GM18517 (cell line): ENCODE data around the gene EP400.
"Not testable (repeated sequence)": the region's sequence is repeated elsewhere in the genome, so short reads cannot be mapped to it uniquely, and the experiment has no call there.

ENCODE experiments used
- ATAC-seq: cut with Tn5 transposase; IDR thresholded peaks from one replicate; pipeline ENCODE4 v1.9.1; 2021; ENCODE audit warnings: mild to moderate bottlenecking, moderate library complexity; ENCODE audit not compliant: unreplicated experiment

Gene EP400

DNA sequence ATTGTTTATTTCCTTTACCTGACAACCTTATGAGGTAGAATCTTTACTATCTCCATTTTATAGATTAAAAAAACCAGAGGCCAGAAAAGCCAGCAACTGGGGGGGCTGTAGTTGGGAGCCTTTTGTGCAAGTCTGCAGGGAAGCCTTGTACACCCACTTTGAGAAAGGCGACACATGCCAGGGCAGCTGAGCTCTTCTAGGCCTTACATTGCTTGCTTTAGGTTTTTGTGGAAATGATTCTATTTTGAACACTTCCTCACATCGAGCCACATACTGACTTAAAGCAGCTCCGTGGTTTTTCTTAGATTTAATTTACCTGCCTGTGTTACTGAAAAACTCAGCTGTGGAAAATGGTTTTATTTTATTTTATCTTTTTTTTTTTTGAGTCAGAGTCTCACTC, 34.6 kb downstream of the EP400 start:
- ATAC-seq, result no peak

DNA sequence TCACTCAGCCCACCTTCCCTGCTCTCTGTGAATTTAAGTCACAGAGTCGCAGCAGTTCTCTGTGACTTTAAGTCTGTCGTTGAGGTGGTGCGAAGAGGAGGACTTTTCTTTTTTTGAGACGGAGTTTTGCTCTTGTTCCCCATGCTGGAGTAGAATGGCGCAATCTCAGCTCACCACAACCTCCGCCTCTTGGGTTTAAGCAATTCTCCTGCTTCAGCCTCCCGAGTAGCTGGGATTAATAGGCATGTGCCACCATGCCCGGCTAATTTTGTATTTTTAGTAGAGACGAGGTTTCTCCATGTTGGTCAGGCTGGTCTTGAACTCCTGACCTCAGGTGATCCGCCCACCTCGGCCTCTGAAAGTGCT, 35.8 kb downstream of the EP400 start:
- not testable (repeated sequence) for ATAC-seq

DNA sequence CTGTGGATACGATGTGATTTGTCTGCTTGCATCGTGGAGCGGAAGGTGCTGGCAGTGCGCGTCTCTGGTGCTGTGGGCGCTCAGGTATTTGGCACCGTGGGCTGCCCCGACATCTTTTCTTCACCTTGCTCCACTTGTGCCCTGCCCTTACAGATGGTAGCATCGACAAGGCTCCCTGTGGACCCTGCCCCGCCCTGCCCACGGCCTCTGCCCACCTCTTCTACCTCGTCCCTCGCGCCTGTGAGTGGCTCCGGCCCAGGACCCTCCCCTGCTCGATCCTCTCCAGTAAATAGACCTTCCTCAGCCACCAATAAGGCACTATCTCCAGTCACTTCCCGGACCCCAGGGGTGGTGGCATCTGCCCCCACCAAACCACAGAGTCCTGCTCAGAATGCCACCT, 36.6 kb downstream of the EP400 start:
- no peak for ATAC-seq

DNA sequence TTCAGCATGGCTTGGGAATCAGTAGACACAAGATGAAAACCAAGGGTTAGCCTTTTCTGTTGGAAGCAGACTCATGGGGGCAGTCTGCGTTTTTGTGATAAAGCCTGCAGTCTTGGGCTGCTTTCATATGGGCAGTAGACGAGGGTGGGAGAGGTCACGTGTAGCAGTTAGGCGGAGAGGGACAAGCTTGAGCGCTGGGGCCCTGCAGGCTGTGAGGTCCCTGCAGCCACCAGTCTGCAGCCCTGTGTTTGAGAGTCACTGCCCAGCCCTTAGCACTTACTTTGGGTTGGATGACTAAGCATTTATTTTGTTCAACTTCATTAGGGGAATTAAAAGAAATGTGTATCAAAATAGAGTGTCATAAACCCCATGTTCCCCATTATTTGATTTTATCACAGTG, 37.2 kb downstream of the EP400 start:
- no peak for ATAC-seq

DNA sequence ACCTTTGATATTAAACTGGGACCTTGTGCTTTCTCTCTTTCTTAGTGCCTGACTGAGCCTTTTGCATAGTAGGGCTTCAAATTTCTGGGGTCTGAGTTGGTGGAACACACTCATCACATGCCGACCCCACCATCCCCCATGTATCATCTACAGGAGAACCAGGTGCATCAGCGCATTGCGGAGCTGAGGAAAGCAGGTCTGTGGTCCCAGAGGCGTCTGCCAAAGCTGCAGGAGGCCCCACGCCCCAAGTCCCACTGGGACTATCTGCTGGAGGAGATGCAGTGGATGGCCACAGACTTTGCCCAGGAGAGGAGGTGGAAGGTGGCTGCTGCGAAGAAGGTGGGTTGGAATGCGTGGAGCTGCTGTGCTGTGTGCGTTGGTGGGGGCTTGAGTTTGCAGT, 37.8 kb downstream of the EP400 start:
- no peak for ATAC-seq

DNA sequence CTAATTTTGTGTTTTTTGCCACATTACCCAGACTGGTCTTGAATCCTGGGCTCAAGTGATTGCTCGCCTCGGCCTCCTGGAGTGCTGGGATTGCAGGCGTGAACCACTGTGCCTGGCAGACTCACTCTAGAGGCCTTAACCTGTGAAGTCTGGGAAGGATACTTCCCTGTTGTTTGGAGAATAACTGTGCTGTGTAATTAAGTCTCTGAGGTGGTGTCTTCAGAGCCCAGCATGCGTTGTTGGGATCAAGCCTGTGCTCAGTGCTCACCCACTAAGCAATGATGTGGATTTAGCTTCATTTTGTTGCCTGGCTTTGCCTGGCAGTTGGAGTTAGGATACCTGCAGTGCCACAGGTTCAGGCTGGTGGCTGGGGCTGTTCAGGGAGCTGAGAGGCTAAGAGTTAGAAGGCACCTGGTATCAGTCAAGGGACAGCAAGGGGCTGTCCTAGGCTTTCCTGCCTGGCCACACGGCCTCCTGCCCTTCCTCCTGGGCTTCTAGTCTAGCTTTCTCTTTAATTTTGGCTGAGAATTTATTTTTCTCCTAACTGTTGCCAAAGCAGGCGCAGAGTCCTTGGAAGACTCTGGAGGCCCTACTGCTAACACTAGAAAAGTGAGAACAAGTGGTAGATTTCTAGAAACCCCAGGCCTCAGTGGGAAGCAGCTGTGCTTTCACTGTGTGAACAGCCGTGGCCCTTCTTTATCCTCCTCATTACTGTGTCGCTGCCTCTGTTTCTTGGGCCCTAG, 38.5 kb downstream of the EP400 start:
- ATAC-seq, result no peak

DNA sequence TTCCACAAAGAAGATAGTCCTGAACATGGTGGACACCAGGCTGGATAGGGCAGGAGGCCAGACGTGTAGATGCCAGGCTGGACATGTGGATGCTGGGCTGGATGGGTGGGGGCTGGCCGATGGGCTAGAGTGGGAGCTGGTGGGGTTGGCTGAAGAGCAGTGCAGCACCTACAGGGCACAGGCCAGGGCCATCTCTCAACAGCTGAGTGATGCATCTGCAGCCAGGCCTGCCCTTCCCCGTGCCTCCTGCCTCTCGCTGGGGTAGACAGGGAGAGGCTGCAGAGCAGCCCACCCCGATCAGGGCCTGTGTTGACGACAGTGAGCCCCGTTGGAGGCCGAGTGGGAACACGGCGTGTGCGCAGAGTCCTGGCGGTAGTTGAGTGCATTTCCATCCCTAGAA, 39.3 kb downstream of the EP400 start:
- no peak for ATAC-seq

DNA sequence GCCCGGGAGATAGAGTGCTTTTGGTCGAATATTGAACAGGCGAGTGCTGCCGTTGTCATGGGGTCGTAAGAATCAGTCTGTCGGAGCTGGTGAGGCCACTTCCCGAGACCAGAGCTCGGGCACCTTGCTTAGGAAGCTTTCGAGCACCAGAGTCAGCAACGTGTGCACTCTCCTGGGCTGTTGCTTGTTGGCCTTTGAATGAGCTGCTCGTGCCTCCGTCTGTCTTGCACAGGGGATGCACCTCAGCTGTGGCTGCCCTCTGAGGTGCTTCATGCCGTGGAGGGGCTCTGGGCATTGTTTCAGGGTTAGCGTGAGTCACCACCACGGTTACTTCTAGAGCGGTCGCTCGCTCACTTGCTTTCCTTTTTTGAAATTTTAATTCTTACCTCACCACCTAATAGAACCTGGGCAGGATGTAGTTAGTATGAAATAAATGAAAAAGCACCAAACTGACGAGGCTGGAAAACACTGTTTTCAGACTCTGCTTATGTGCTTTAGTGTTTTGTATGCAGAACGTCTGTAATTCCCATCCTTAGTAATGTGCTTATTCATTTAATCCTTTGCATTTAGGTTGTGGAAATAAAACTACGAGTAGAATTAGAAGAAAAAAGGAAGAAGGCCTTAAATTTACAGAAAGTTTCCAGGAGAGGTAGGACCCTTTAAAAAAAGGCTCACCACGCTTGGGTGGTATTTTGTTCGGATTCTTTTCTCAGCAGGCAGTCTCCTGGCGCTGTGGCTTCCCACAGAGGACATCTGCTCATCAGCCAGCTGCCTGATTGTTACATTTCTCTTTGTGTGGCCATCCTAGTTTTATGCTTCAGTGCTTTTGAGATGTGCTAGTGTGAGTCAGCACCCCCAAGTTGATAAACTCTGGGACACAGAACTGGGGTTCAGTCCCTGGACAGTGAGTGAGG, 40.6 kb downstream of the EP400 start:
- ATAC-seq, result no peak

DNA sequence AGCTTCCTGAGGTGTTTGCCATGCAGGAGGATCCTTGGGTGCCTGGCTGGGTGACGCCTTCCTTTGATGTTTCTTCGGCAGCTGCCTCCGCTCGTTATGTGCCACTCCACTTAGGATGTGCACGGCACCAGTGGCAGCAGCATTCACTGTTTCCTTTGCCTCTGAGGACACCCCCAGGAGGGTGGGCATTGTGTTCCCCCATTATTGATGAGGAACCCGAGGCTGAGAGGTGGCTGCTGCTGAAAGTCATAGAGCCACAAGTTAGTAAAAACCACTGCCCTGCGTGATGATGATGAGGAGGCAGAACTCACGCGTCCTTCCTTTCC, 41.2 kb downstream of the EP400 start:
- no peak for ATAC-seq

DNA sequence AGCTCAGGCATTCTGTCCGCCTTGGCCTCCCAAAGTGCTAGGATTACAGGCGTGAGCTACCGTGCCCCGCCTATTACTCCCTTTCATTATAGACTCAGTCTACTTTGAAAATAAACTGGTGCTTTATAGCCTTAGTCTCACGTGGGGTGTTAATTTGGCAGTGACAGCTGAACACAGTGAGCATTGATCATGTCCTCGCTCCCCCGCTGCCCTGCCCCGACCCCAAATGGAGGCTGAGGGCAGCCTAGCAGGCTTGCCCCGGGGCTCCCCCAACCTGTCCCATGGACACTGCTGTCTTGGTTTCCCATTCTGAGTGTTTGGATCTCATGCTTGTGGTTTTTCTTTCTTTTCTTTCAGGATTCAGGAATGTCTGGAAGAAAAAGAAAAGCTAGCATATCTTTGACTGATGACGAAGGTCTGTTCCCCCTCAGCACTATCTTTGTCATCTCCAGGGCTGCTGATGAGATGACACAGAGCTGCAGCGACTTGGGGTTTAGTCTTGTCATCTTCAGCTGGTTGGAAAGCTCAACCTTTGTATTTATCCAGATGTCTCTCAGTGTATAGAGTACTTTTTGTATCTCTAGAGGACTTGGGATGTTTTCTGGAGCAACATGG, 42.2 kb downstream of the EP400 start:
- ATAC-seq, result no peak

DNA sequence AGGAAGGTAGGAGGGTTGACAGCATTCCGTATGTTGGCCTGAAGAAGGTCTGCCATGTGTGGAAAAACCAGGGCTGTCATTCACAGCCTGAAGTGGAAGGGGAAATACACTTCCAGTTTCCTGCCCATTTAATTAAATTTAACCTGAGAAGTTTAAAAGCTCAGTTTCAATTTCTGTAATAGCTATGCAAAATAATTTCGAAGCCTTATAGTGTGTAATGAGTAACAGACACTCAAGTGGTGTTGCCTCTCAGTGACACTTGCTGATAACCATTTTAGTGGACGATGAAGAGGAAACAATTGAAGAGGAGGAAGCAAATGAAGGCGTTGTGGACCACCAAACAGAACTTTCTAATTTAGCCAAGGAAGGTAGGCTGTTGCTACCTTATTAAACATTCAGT, 44.8 kb downstream of the EP400 start:
- peak; percentile 75 for ATAC-seq

DNA sequence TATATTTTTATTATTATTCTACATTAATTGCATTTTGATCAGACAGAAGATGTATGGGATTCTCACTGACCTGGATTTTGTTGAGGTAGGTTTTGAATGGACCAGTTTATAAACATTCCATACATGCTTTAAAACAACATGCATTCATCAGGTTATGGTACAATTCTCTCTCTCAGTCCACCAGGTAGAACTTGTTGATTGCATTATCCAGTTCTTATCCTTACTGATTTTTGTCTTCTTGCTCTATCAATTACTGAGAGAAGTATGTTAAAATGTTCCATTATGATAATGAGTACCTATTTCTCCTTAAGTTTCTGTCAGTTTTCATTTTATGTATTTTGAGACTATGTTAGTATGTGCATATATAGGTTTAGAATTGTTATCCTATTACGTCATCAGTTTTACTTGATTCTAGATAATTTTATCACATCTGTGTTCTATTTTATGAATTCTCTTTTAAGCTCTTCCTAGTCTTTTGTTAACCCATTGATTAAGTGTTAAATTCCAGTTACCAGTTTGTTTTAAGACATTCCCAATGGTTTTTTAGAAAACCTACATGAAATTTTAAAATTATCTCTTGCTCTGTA, 50.6 kb downstream of the EP400 start:
- ATAC-seq, result no peak

DNA sequence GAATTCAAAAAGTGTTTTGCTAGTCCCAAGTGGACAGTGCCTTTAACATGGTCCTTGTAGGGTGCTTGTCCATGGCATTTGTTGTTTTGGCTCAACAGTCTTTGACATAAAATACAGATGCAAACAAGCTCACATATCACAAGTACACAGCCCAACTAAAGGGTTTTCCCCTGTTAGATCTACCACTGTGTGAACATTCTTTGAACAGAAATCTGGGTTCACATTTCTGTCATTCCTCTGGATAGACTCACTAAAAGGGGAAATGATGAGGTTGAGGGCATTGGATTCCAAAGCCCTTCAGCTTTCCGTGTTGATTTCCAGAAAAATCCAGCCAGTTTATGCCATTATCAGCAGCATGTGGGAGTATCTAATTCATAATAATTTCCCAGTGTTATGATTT, 54.1 kb downstream of the EP400 start:
- no peak for ATAC-seq

DNA sequence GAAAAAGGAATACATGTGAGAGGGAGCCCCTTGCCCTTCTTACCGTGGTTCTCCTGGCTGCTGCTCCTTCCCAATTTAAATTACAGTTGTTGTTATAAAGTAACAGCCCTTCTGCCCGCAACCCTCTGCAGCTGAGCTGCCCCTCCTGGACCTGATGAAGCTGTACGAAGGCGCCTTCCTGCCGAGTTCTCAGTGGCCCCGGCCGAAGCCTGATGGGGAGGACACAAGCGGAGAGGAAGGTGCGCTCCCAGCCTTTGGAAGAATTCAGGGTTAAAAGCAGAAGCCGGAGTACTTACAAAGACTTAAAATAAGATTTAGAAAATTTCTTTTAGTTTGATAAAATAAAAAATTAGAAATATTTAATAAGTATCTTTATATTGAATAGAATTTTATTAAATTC, 55.2 kb downstream of the EP400 start:
- no peak for ATAC-seq

DNA sequence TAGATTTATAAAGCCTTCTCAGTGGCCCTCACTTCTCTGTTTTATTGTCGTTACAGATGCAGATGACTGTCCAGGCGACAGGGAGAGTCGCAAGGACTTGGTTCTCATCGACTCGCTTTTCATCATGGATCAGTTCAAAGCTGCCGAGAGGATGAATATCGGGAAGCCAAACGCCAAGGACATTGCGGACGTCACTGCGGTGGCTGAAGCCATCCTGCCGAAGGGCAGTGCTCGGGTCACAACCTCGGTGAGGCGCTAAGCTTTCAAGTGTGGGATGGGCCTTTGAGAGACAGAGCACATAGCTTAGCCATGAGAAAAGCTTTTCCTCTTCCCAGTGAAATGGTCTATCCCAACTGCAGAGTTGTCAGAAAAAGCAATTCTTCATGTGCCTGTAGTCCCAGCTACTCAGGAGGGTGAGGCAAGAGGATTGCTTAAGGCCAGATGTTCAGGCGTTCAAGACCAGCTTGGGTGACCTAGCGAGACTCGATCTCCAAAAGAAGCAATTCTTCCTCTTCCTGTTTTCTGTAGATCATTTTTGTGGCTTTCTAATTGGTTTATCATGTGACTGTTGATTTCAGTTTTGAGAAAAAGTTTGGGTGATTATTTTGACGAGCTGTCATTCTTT, 56.4 kb downstream of the EP400 start:
- no peak for ATAC-seq

DNA sequence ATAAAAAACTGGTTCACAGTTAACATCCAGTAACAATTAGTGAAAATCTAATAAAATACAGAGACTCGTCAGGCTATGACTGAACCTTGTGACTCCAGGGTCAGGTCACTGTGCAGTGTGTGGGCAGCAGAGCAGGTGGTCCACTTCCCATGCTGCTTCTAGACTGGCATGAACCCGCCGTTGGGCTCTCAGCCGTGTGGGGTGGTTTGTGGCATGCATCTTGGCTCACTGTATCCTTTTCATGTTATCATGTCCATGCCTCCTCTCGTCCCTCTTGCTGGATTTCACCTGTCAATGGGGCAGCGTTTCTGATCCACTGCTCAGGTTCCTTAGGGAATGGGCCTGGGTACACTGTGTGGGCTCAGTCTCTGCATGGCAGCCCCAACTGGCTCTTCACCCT, 57.3 kb downstream of the EP400 start:
- ATAC-seq, result no peak

DNA sequence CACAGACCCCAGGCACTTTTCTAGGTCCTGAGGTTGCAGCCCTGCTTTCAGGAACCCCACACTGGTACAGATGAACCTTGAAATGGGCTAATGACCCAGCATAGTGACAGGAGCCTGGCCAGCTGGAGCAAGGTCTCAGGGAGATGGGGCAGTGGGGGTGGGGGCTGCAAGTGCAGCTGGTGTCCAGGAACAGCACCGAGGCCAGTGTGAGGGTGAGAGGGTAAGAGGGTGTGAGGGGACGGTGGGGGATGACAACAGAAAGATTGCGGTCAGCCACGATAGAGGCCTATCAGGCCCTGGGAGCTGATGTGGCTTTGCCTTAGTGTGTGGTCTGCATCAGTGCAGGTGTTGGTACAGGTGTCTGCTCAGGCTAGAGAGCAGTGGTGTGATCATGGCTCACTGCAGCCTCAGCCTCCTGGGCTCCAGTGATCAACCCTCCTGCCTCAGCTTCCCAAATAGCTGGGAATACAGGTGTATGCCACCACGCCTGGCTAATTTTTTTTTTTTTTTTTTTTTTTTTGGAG, 59.7 kb downstream of the EP400 start:
- ATAC-seq, result no peak

DNA sequence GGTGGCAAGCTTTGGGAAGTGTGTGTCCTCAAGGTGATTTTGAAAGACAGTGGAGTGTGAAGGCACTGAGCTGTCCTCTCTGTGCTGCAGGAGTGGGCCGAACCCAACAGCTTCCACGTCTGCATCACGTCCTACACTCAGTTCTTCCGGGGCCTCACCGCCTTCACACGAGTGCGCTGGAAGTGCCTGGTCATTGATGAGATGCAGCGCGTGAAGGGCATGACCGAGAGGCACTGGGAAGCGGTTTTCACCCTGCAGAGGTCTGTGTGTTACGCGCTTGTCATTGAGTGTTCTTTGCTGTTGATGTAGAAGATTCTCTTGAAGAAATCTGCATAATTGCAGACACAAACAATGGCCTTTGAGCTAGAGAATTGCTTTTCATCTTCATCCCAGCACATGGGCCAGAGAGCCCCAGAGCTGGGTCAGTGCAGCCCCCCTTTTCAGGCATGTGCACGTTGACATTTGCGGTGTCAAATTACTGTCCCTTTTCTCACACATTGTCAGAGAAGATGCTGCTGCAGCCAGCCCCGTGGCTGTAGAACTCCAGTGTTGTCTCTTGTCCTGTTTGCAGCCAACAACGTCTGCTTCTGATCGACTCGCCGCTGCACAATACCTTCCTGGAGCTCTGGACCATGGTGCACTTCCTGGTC, 63.3 kb downstream of the EP400 start:
- ATAC-seq, result no peak

DNA sequence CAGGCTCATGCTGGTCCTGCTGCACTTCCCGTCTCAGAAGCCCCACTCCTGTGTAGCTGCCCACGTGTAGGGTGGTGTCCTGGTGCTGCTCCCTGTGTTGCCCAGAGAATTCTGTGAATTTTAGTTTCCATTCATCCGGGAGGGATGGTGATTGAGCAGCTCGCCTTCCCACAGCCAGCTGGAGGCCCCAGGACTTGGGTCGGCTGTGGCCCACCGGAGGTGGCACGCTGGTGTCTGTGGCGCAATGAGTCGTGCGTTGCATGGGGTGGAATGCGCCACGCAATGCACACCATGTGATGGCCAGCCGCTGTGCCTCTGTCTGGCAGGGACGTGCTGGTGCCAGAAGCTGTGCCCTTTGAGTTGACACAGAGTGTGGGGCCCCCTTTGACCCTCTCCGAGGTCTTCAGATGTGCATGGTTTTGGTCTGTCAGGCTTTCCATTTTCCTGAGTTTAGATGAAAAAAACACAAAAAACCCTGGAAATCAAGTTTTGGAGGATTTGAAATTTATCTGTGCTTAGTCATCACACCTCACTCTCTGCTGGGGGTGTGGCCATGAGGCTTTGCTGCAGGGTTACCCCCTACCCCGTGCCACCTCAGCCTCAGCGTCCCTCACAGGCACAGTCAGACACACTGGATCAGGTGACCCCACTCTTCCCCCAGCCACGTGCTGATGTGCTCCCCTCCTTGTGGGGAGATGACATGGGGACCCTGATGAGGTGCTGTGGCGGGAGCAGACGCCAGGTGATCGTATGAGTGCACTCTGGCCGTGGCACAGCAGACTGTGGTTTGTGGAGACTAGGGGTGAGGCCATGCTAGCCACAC, 64.6 kb downstream of the EP400 start:
- no peak for ATAC-seq

DNA sequence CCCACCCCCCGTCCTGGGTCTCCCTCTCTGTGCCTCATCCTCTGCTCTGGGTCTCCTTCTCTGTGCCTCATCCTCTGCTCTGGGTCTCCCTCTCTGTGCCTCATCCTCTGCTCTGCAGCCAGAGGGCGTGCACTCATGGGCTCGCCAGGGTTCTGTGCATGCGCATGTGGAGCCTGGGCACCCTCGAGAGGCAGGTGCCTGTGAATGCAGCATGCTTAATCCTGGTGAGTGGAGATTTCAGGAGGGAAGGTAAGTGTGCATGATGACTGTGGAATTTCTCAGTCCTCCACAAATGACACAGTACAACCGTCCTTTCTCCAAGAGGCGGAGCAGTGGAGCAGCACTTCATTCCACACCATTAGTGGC, 65.2 kb downstream of the EP400 start:
- ATAC-seq, result no peak
